Measurements from ENCODE around the gene SLA2. TPM values are rescaled to one million over a fixed set of nuclear protein-coding genes. Genes with fewer than 3 reads are reported as not detected.
A peak's percentile ranks its signal among the peaks of the same experiment; 100 is the strongest.
"Not testable (repeated sequence)": the region's sequence is repeated elsewhere in the genome, so short reads cannot be mapped to it uniquely, and the experiment has no call there.

The SLA2 gene
- total RNA-seq (2021; ENCODE audit: unreplicated experiment), result 0.13 TPM
- not detected for polyA plus RNA-seq (2012; ENCODE audit: insufficient read length)
- Bru-seq, nascent RNA, result percentile 22 among the genes with signal in this experiment
- BruChase-seq, experiment 1, labeled RNA remaining after a 2-hour chase, result percentile 18 among the genes with signal in this experiment
- percentile 16 among the genes with signal in this experiment for BruChase-seq, experiment 2, labeled RNA remaining after a 6-hour chase
- long read RNA-seq, result 0 reads

GRCh38 chr20:36645998-36646397, at the start of gene SLA2:
Gene SLA2 (minus strand): TSS chr20:36646196. CDS start chr20:36641335, 4,861 bp downstream.
- BruUV-seq (replicated peaks), result no TSS peak
- DNase-seq (ENCODE audit: low read depth, low spot score) (no peak), ATAC-seq (no peak)
- no peak within 1 kb of the TSS for H3K27ac ChIP-seq (ENCODE audit: low read length)
- intact Hi-C loops (cut with micrococcal nuclease; ENCODE audit: unreplicated experiment) (no loop called here), in situ Hi-C loops (cut with HindIII; ENCODE audit: low pct_unique_long_range_greater_than_20kb, low sequenced_read_pairs) (no loop called here)
- H3K27me3 ChIP-seq (ENCODE audit: control insufficient read depth, insufficient read depth, low read length), result no peaks in the 10 kb centered on the region
- H3K4me1 ChIP-seq (ENCODE audit: control insufficient read depth, insufficient read depth, low read length), result peaks cover 9% of the 10 kb centered on the region
- ChIA-PET CTCF (no interaction called here), POLR2A (no interaction called here)
- no peak for TF ChIP-seq TCF7L2 (IDR thresholded peaks at IDR 0.05; ENCODE audit: low read depth, low read length)
- TF ChIP-seq, protein P1, sequence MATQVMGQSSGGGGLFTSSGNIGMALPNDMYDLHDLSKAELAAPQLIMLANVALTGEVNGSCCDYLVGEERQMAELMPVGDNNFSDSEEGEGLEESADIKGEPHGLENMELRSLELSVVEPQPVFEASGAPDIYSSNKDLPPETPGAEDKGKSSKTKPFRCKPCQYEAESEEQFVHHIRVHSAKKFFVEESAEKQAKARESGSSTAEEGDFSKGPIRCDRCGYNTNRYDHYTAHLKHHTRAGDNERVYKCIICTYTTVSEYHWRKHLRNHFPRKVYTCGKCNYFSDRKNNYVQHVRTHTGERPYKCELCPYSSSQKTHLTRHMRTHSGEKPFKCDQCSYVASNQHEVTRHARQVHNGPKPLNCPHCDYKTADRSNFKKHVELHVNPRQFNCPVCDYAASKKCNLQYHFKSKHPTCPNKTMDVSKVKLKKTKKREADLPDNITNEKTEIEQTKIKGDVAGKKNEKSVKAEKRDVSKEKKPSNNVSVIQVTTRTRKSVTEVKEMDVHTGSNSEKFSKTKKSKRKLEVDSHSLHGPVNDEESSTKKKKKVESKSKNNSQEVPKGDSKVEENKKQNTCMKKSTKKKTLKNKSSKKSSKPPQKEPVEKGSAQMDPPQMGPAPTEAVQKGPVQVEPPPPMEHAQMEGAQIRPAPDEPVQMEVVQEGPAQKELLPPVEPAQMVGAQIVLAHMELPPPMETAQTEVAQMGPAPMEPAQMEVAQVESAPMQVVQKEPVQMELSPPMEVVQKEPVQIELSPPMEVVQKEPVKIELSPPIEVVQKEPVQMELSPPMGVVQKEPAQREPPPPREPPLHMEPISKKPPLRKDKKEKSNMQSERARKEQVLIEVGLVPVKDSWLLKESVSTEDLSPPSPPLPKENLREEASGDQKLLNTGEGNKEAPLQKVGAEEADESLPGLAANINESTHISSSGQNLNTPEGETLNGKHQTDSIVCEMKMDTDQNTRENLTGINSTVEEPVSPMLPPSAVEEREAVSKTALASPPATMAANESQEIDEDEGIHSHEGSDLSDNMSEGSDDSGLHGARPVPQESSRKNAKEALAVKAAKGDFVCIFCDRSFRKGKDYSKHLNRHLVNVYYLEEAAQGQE (IDR thresholded peaks at IDR 0.05; ENCODE audit: insufficient read depth in 1 of 2, low read depth in 2 of 2, low read length in 1 of 2), result no peak
- TF ChIP-seq CTCF (IDR thresholded peaks at IDR 0.05), result no peak
- no peak for TF ChIP-seq SIN3A (IDR thresholded peaks at IDR 0.05; ENCODE audit: borderline replicate concordance, insufficient read depth, low read depth, low read length)
- TF ChIP-seq POLR2AphosphoS5 (IDR thresholded peaks at IDR 0.05; ENCODE audit: low read depth, low read length), result no peak
- H3K9me3 ChIP-seq (ENCODE audit: control insufficient read depth, insufficient read depth, low read depth, low read length), result no peaks in the 10 kb centered on the region
- no peaks in the 10 kb centered on the region for H3K36me3 ChIP-seq (ENCODE audit: control insufficient read depth, insufficient read depth, low read length)
- H3K4me3 ChIP-seq (ENCODE audit: low read depth in 2 of 2, low read length in 2 of 2), result no peak within 1 kb of the TSS

DNA sequence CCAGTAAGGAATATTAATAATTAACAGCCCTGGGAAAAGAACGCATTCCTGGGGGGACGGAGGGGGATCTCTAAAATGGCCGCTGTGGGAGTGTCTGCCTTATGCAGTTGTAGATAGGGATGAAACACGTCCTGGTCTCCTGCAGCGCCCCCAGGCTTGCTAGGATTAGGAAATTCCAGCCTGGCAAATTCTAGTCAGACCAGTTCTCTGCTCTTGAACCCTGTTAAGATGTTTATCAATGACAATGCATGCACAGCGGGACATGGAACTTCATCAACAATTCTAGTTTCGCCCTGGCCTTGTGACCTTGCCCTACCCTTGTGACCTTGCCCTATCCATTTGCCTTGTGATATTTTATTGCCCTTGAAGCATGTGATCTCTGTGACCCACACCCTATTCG, 49.5 kb upstream of the SLA2 start:
- in situ Hi-C loops (cut with HindIII; ENCODE audit: low pct_unique_long_range_greater_than_20kb, low sequenced_read_pairs); DNase-seq (ENCODE audit: low read depth, low spot score); H3K4me3 ChIP-seq (ENCODE audit: low read depth in 2 of 2, low read length in 2 of 2); BruUV-seq (replicated peaks); ATAC-seq; POLR2A ChIA-PET; intact Hi-C loops (cut with micrococcal nuclease; ENCODE audit: unreplicated experiment); H3K9me3 ChIP-seq (ENCODE audit: control insufficient read depth, insufficient read depth, low read depth, low read length); H3K27ac ChIP-seq (ENCODE audit: low read length); H3K36me3 ChIP-seq (ENCODE audit: control insufficient read depth, insufficient read depth, low read length); H3K4me1 ChIP-seq (ENCODE audit: control insufficient read depth, insufficient read depth, low read length); H3K27me3 ChIP-seq (ENCODE audit: control insufficient read depth, insufficient read depth, low read length); CTCF ChIA-PET: not testable (repeated sequence)

DNA sequence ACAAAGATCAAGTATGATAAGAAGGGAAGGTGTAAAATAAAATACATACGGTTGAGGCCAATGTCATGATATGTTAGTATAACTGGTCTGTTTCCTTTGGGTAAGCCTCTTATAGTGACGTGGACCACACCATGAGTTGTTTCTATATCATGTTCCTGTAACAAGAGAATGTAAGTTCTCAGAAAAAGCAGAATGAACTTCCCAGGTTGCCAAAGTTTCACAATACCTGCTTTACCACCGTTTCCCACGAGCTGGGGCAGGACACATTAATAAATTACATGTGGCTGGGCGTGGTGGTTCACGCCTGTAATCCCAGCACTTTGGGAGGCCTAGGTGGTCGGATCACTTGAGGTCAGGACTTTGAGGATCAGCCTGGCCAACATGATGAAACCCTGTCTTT, 42.6 kb upstream of the SLA2 start:
- Histone ChIP-seq H3K27me3 (ENCODE audit: control insufficient read depth, insufficient read depth, low read length) (no peaks in the 10 kb centered on the region), H3K36me3 (ENCODE audit: control insufficient read depth, insufficient read depth, low read length) (no peaks in the 10 kb centered on the region), H3K27ac (ENCODE audit: low read length) (no peak overlapping the region), H3K9me3 (ENCODE audit: control insufficient read depth, insufficient read depth, low read depth, low read length) (no peaks in the 10 kb centered on the region), H3K4me1 (ENCODE audit: control insufficient read depth, insufficient read depth, low read length) (no peaks in the 10 kb centered on the region), H3K4me3 (ENCODE audit: low read depth in 2 of 2, low read length in 2 of 2) (no peak overlapping the region)
- CTCF ChIA-PET, result no interaction called here
- intact Hi-C loops (cut with micrococcal nuclease; ENCODE audit: unreplicated experiment) (no loop called here), in situ Hi-C loops (cut with HindIII; ENCODE audit: low pct_unique_long_range_greater_than_20kb, low sequenced_read_pairs) (no loop called here)
- POLR2A ChIA-PET, result no interaction called here
- DNase-seq (ENCODE audit: low read depth, low spot score), result no peak
- no peak for ATAC-seq
- no TSS peak for BruUV-seq (replicated peaks)
- no peak for TF ChIP-seq CTCF (IDR thresholded peaks at IDR 0.05)
- TF ChIP-seq SIN3A (IDR thresholded peaks at IDR 0.05; ENCODE audit: borderline replicate concordance, insufficient read depth, low read depth, low read length), result no peak
- TF ChIP-seq TCF7L2 (IDR thresholded peaks at IDR 0.05; ENCODE audit: low read depth, low read length), result no peak
- TF ChIP-seq, protein P1 (IDR thresholded peaks at IDR 0.05; ENCODE audit: insufficient read depth in 1 of 2, low read depth in 2 of 2, low read length in 1 of 2), result no peak
- no peak for TF ChIP-seq POLR2AphosphoS5 (IDR thresholded peaks at IDR 0.05; ENCODE audit: low read depth, low read length)
